Mesenchymal stem cell (in vitro differentiated cells and primary cell): Measurements from ENCODE around the gene ABHD3.

Experiments used
- DNase-seq: peaks from one replicate; pipeline ENCODE4 v3.0.0-alpha.2; 2013
- H2AFZ ChIP-seq: one replicate; pipeline ENCODE4 v1.6.1; 2013; ENCODE audit warnings: low read depth, mild to moderate bottlenecking, control low read depth, inconsistent platforms, low read length, moderate library complexity
- H2AK5ac ChIP-seq: 2 replicates; pipeline ENCODE4 v1.6.1; 2013; ENCODE audit warnings: low read length, moderate library complexity, mild to moderate bottlenecking, inconsistent platforms; ENCODE audit not compliant: severe bottlenecking
- H2BK120ac ChIP-seq: one replicate; pipeline ENCODE4 v1.6.1; 2013; ENCODE audit warnings: low read depth, mild to moderate bottlenecking, inconsistent platforms, low read length, moderate library complexity
- H2BK12ac ChIP-seq, 2 experiments: one replicate each; pipeline ENCODE4 v1.6.1; 2013; ENCODE audit warnings: inconsistent platforms in 2 of 2, low read length in 2 of 2, mild to moderate bottlenecking in 2 of 2, moderate library complexity in 2 of 2, control low read depth in 1 of 2
- H2BK15ac ChIP-seq: one replicate; pipeline ENCODE4 v1.6.1; 2013; ENCODE audit warnings: mild to moderate bottlenecking, low read depth, inconsistent platforms; ENCODE audit not compliant: poor library complexity, severe bottlenecking
- H2BK5ac ChIP-seq: 2 replicates; pipeline ENCODE4 v1.6.1; 2013; ENCODE audit warnings: low read depth, mild to moderate bottlenecking, low read length, control low read depth, inconsistent platforms; ENCODE audit not compliant: poor library complexity, severe bottlenecking
- H3K14ac ChIP-seq, 2 experiments: one replicate each; pipeline ENCODE4 v1.6.1; 2013; ENCODE audit warnings: inconsistent platforms in 2 of 2, low read length in 2 of 2, control low read depth in 1 of 2, mild to moderate bottlenecking in 1 of 2, moderate library complexity in 1 of 2
- H3K18ac ChIP-seq, 2 experiments: one replicate each; pipeline ENCODE4 v1.6.1; 2013; ENCODE audit warnings: inconsistent platforms in 2 of 2, low read length in 2 of 2, control low read depth in 1 of 2, low read depth in 1 of 2, mild to moderate bottlenecking in 1 of 2
- H3K23ac ChIP-seq, 2 experiments: one replicate each; pipeline ENCODE4 v1.6.1; 2013; ENCODE audit warnings: inconsistent platforms in 2 of 2, low read length in 2 of 2, mild to moderate bottlenecking in 2 of 2, moderate library complexity in 2 of 2, control low read depth in 1 of 2
- H3K27ac ChIP-seq: 2 replicates; pipeline ENCODE4 v1.5.1; 2013; ENCODE audit warnings: mild to moderate bottlenecking, moderate library complexity, low read length, control low read depth, inconsistent platforms; ENCODE audit not compliant: poor library complexity, severe bottlenecking
- H3K27me3 ChIP-seq, 2 experiments: 2 replicates each; pipeline versions ENCODE4 v1.6.1 to v1.7.0; 2013; ENCODE audit warnings: low read length in 2 of 2, mild to moderate bottlenecking in 2 of 2, moderate library complexity in 2 of 2, control low read depth in 1 of 2, inconsistent platforms in 1 of 2; ENCODE audit not compliant: control insufficient read depth in 1 of 2, insufficient read depth in 1 of 2
- H3K36me3 ChIP-seq, 2 experiments: 2 replicates each; pipeline versions ENCODE4 v1.6.1 to v1.7.0; 2013; ENCODE audit warnings: low read length in 2 of 2, control low read depth in 1 of 2, inconsistent platforms in 1 of 2, low read depth in 1 of 2, mild to moderate bottlenecking in 1 of 2; ENCODE audit not compliant: insufficient read depth in 2 of 2, control insufficient read depth in 1 of 2
- H3K4ac ChIP-seq, 2 experiments: one replicate each; pipeline ENCODE4 v1.6.1; 2013; ENCODE audit warnings: inconsistent platforms in 2 of 2, low read length in 2 of 2, mild to moderate bottlenecking in 2 of 2, moderate library complexity in 2 of 2, control low read depth in 1 of 2, low read depth in 1 of 2
- H3K4me1 ChIP-seq: 2 replicates; pipeline ENCODE4 v1.6.1; 2013; ENCODE audit warnings: low read depth, low read length, control low read depth; ENCODE audit not compliant: control insufficient read depth, insufficient read depth
- H3K4me2 ChIP-seq: 2 replicates; pipeline ENCODE4 v1.6.1; 2013; ENCODE audit warnings: low read length, mild to moderate bottlenecking, inconsistent platforms; ENCODE audit not compliant: poor library complexity, severe bottlenecking
- H3K4me3 ChIP-seq, 2 experiments: 2 replicates each; pipeline versions ENCODE4 v1.5.1 to v1.7.0; 2013; ENCODE audit warnings: low read length in 2 of 2, mild to moderate bottlenecking in 2 of 2, control low read depth in 1 of 2, low read depth in 1 of 2; ENCODE audit not compliant: insufficient read depth in 1 of 2
- H3K79me1 ChIP-seq: replicated peaks from 2 replicates; pipeline ENCODE4 v1.6.1; 2013; ENCODE audit warnings: mild to moderate bottlenecking, control low read depth, low read length, inconsistent platforms; ENCODE audit not compliant: poor library complexity, severe bottlenecking
- H3K9ac ChIP-seq: 2 replicates; pipeline ENCODE4 v1.7.0; 2013; ENCODE audit warnings: mild to moderate bottlenecking, low read length, moderate library complexity
- H3K9me3 ChIP-seq: 2 replicates; pipeline ENCODE4 v1.7.0; 2013; ENCODE audit warnings: mild to moderate bottlenecking, low read length; ENCODE audit not compliant: control insufficient read depth
- H4K8ac ChIP-seq: one replicate; pipeline ENCODE4 v1.6.1; 2013; ENCODE audit warnings: inconsistent platforms, mild to moderate bottlenecking, low read length, moderate library complexity
- H4K91ac ChIP-seq: one replicate; pipeline ENCODE4 v1.6.1; 2013; ENCODE audit warnings: mild to moderate bottlenecking, low read length, inconsistent platforms
- WGBS: methylation state at CpG from one replicate; pipeline ENCODE4 v1.1.7; 2013; ENCODE audit warnings: mixed read lengths; 5-methylcytosine and 5-hydroxymethylcytosine counted together

Gene ABHD3

DNA sequence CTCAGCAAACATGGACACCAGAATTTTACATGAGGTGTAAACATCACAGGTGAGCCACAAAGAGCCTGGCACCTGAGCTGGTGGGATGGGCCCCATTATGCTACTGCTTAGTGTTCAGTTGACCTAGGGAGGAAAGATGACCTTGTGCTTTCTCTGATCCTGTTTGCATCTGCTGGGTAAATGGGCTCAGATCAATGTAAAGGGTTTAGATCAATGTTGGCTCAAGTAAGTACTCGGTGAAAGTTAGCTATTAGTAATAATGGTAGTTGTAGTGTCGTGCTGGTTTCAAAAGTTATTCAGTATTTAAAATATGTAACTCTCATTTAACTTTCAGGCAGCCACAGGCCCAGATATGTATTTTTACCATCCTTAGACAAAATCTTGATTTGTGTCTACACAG is 19.8 kb downstream of the ABHD3 start:
- Histone ChIP-seq H2BK12ac (no peak overlapping the region), H2AK5ac (no peak overlapping the region), H4K8ac (no peak overlapping the region), H3K79me1 (peaks cover 3% of the 10 kb centered on the region), H2AFZ (no peak overlapping the region), H3K9ac (no peak overlapping the region), H2BK15ac (no peak overlapping the region), H3K4me3 (no peak overlapping the region), H3K27ac (no peak overlapping the region), H3K4me1 (peaks cover 3% of the 10 kb centered on the region), H3K36me3 (no peaks in the 10 kb centered on the region), H4K91ac (no peak overlapping the region), H3K4me2 (no peak overlapping the region), H3K18ac (no peak overlapping the region), H3K27me3 (no peaks in the 10 kb centered on the region), H3K9me3 (peaks cover 2% of the 10 kb centered on the region), H3K4ac (peak overlapping the region in 1 of 2 experiments; percentile 58), H2BK5ac (no peak overlapping the region), H3K14ac (no peak overlapping the region), H2BK120ac (no peak overlapping the region), H3K23ac (no peak overlapping the region)
- no CpG with 5 or more reads among the region's 2 CpGs for WGBS
- no peak for DNase-seq

DNA sequence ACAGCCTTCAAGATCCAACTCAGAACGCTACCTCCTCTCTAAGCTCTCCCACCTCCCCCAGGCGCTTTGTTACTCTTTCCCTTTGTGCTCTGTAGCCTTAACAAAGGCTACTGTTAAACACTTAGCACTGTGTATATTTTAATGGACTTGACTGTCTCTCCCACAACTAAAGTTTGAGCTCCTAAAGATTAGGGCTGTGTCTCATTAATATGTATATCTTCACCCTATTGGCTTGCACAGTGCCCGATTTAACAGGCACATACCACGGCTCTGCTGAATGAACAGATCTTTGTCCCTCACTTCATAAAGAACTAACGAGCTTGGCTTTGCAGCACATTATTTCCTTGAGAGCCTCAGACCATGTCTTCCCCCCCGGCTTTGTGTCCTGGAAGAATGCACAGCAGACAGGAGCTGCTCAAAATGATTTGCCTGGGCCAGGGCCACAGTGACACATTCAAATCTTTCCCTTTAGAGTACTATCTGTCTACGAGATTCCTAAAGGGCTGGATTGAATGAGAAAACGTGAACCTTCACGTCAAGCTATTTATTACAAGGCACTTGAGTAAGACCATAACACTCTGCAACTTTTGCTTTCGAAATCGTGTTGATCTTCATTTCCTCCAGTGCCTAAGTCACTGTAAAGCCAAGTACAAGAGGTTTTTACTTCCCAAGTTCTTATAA is 22.1 kb downstream of the ABHD3 start:
- Histone ChIP-seq H4K91ac (no peak overlapping the region), H3K27me3 (no peaks in the 10 kb centered on the region), H2BK120ac (no peak overlapping the region), H3K36me3 (no peaks in the 10 kb centered on the region), H3K4me2 (no peak overlapping the region), H3K14ac (no peak overlapping the region), H3K9ac (peak overlapping the region; percentile 77), H4K8ac (no peak overlapping the region), H3K9me3 (no peaks in the 10 kb centered on the region), H2BK12ac (no peak overlapping the region), H3K27ac (no peak overlapping the region), H3K4me1 (peaks cover 3% of the 10 kb centered on the region), H3K23ac (no peak overlapping the region), H2BK5ac (no peak overlapping the region), H3K79me1 (no peaks in the 10 kb centered on the region), H2AFZ (peak overlapping the region; percentile 14), H2AK5ac (no peak overlapping the region), H3K18ac (peak overlapping the region in 1 of 2 experiments; percentile 49), H2BK15ac (no peak overlapping the region), H3K4ac (no peak overlapping the region), H3K4me3 (peak overlapping the region in 1 of 2 experiments; percentile 70)
- peak; percentile 92 for DNase-seq
- 42% methylated on average over 8 of the region's 11 CpGs for WGBS

DNA sequence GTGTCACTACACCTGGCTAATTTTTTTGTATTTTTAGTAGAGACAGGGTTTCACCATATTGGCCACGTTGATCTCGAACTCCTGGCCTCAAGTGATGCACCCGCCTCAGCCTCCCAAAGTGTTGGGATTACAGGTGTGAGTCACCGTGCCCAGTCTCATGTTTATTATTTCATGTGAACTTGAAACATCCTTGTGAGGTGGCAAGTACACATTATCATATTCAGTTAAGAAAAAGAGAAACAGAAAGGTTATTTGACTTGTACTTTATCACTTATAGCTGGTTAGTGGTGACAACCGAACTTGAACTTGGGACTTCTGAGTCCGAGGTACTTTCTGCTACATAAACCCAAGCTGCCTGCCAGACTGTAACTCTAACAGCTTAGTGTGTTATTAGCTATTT is 24.4 kb downstream of the ABHD3 start:
- H2AFZ ChIP-seq, result no peak overlapping the region
- no peaks in the 10 kb centered on the region for H3K27me3 ChIP-seq
- 95% methylated on average over 4 of the region's 6 CpGs for WGBS
- H3K4me1 ChIP-seq, result peaks cover 1% of the 10 kb centered on the region
- H3K4me2 ChIP-seq, result no peak overlapping the region
- H2BK12ac ChIP-seq, result no peak overlapping the region
- no peak overlapping the region for H3K4me3 ChIP-seq
- H3K27ac ChIP-seq, result no peak overlapping the region
- H3K79me1 ChIP-seq, result peaks cover 2% of the 10 kb centered on the region
- no peak overlapping the region for H3K4ac ChIP-seq
- no peaks in the 10 kb centered on the region for H3K36me3 ChIP-seq
- H2BK120ac ChIP-seq, result no peak overlapping the region
- DNase-seq, result no peak
- no peak overlapping the region for H3K9ac ChIP-seq
- no peak overlapping the region for H2BK5ac ChIP-seq
- no peak overlapping the region for H4K8ac ChIP-seq
- no peak overlapping the region for H4K91ac ChIP-seq
- H2BK15ac ChIP-seq, result no peak overlapping the region
- H3K14ac ChIP-seq, result no peak overlapping the region
- H2AK5ac ChIP-seq, result no peak overlapping the region
- H3K9me3 ChIP-seq, result no peaks in the 10 kb centered on the region
- H3K18ac ChIP-seq, result no peak overlapping the region
- H3K23ac ChIP-seq, result no peak overlapping the region

DNA sequence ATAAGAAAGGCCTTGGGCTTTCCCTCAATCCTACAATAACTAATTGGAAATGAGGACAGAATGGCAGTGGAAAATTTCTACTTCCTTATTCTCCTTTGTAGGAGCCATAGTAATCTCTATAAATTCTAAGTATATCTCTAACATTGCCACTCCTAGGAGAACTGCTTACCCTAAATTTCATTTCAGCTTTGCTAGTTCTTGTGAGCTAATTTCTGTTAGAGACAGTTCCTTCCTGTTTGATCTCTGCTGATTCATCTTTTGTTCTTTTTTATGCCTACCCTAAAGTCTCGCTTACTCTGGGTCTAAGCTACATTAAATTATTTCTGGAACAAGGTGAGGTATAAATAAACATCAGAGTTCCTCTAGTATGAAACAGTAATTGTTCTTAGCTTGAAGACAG is 25.7 kb downstream of the ABHD3 start:
- no peak overlapping the region for H2AFZ ChIP-seq
- no peak overlapping the region for H3K14ac ChIP-seq
- no peak overlapping the region for H2BK12ac ChIP-seq
- H4K8ac ChIP-seq, result no peak overlapping the region
- no peak overlapping the region for H3K23ac ChIP-seq
- H3K27me3 ChIP-seq, result no peaks in the 10 kb centered on the region
- no CpG with 5 or more reads among the region's 1 CpG for WGBS
- H3K18ac ChIP-seq, result no peak overlapping the region
- no peak overlapping the region for H3K4ac ChIP-seq
- H3K4me1 ChIP-seq, result peaks cover 1% of the 10 kb centered on the region
- H2BK120ac ChIP-seq, result no peak overlapping the region
- H3K9me3 ChIP-seq, result no peaks in the 10 kb centered on the region
- no peak overlapping the region for H2AK5ac ChIP-seq
- H3K9ac ChIP-seq, result no peak overlapping the region
- no peak overlapping the region for H3K27ac ChIP-seq
- H2BK15ac ChIP-seq, result no peak overlapping the region
- H2BK5ac ChIP-seq, result no peak overlapping the region
- H3K4me2 ChIP-seq, result no peak overlapping the region
- DNase-seq, result no peak
- H4K91ac ChIP-seq, result no peak overlapping the region
- no peaks in the 10 kb centered on the region for H3K36me3 ChIP-seq
- H3K4me3 ChIP-seq, result no peak overlapping the region
- peaks cover 2% of the 10 kb centered on the region for H3K79me1 ChIP-seq
